Neuron (in vitro differentiated cells): ENCODE results near the gene ARHGAP18.

Experiments used
- H2AFZ ChIP-seq: one replicate; pipeline ENCODE4 v1.6.1; 2013; ENCODE audit warnings: low read depth, mild to moderate bottlenecking, inconsistent platforms, low read length, moderate library complexity
- H3K27me3 ChIP-seq: one replicate; pipeline ENCODE4 v1.6.1; 2013; ENCODE audit warnings: low read length; ENCODE audit not compliant: insufficient read depth
- H3K36me3 ChIP-seq: one replicate; pipeline ENCODE4 v1.6.1; 2013; ENCODE audit warnings: low read length; ENCODE audit not compliant: insufficient read depth
- H3K4me1 ChIP-seq: one replicate; pipeline ENCODE4 v1.6.1; 2013; ENCODE audit warnings: low read length; ENCODE audit not compliant: insufficient read depth
- H3K4me3 ChIP-seq: 2 replicates; pipeline ENCODE4 v1.5.1; 2013; ENCODE audit warnings: mild to moderate bottlenecking, low read length, moderate library complexity
- H3K9me3 ChIP-seq: one replicate; pipeline ENCODE4 v1.6.1; 2013; ENCODE audit warnings: low read length

The ARHGAP18 gene

DNA sequence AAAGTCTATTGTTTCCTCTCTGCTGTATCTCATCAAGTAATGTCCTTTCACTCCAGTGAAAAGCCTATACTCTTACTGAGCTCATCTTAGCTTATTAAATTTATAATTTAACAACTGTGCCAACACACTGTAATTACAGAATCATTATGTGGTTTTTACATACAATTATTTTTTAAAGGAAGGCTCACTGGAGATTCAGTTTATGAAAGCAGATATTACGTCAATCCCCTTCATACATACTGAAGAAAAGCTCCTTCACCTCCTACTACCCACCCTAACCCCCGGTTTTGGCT is 28.1 kb downstream of the ARHGAP18 start:
- no peak overlapping the region for H2AFZ ChIP-seq
- no peaks in the 10 kb centered on the region for H3K36me3 ChIP-seq
- H3K9me3 ChIP-seq = no peaks in the 10 kb centered on the region
- H3K4me1 ChIP-seq = peaks cover 4% of the 10 kb centered on the region
- H3K27me3 ChIP-seq = no peaks in the 10 kb centered on the region
- no peak overlapping the region for H3K4me3 ChIP-seq

DNA sequence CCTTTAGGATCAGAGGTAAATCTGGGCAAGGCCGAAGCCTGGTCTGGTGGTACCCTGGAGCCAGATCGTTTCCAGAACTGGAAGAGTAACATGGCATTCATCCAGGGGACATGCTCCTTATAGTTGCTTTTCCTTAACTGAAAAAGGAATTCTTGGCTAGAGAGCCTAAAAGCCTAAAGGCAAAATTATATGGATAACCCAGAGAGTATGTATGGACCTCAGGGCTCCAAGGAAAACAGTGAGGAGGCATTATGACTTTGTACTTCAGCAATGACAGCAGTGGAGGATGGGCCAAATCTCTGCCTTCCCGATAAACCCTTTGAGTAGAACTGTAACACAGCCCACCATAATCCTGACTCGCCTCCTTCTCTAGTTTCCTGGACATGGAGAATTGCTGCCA is 29.3 kb downstream of the ARHGAP18 start:
- no peaks in the 10 kb centered on the region for H3K36me3 ChIP-seq
- peaks cover 4% of the 10 kb centered on the region for H3K4me1 ChIP-seq
- no peak overlapping the region for H2AFZ ChIP-seq
- no peaks in the 10 kb centered on the region for H3K9me3 ChIP-seq
- no peaks in the 10 kb centered on the region for H3K27me3 ChIP-seq
- H3K4me3 ChIP-seq = no peak overlapping the region

DNA sequence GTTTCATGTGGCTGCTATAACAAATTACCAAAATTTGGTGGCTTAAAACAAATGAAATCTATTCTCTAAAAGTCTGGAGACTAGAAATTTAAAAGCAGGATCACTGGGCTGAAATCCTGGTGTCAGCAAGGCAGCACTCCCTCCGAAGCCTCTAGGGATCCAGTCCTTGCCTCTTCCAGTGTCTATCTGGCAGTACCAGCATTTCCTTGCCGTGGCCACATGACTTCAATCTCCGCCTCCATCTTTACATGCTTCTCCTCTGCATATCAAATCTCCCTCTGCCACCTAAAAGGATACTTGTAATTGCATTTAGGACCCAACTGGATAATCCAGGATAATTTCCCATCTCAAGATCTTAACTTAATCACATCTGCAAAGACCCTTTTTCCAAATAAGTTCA is 30.2 kb downstream of the ARHGAP18 start:
- Histone ChIP-seq H3K4me3 (no peak overlapping the region), H3K27me3 (no peaks in the 10 kb centered on the region), H3K36me3 (no peaks in the 10 kb centered on the region), H3K9me3 (no peaks in the 10 kb centered on the region), H3K4me1 (peaks cover 4% of the 10 kb centered on the region), H2AFZ (no peak overlapping the region)

DNA sequence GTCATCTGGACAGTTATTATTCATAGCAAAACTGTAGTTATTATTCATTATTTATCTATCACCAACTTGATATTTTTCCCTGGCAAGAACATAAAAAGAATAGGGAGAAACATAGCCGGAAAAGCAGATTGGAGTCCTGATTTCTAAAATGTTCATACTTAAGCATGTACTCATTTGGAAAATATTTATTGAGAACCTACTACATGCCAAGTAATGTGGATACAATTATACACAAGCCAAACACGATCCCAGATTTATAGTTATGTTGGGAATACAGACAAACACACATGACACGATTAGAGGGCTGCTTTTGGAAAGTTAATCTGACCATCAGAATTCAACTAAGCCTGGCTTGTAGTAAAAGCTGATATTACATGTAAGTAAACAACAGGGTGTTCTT is 30.7 kb downstream of the ARHGAP18 start:
- Histone ChIP-seq H3K27me3 (no peaks in the 10 kb centered on the region), H3K36me3 (no peaks in the 10 kb centered on the region), H3K9me3 (no peaks in the 10 kb centered on the region), H2AFZ (no peak overlapping the region), H3K4me1 (peaks cover 4% of the 10 kb centered on the region), H3K4me3 (no peak overlapping the region)

DNA sequence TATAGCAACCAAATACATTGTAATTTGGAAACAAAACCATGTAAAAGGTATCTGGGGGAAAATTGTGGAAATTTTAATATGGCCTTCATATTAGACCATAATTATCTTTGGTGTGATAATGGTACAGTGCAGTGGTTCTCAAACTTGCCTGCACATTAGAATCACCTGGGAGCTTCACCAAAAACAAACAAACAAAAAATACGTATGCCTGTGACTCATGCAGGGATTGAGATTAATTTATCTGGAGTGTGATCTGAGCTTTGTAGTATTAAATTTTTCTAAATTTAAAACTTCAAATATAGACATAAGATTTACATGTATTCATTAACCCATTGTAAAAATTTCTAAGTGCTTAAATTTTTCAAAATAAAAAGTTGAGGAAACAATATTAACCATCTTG is 31.5 kb downstream of the ARHGAP18 start:
- H3K36me3 ChIP-seq = no peaks in the 10 kb centered on the region
- no peaks in the 10 kb centered on the region for H3K27me3 ChIP-seq
- H3K9me3 ChIP-seq = no peaks in the 10 kb centered on the region
- H3K4me1 ChIP-seq = peaks cover 4% of the 10 kb centered on the region
- no peak overlapping the region for H2AFZ ChIP-seq
- no peak overlapping the region for H3K4me3 ChIP-seq

DNA sequence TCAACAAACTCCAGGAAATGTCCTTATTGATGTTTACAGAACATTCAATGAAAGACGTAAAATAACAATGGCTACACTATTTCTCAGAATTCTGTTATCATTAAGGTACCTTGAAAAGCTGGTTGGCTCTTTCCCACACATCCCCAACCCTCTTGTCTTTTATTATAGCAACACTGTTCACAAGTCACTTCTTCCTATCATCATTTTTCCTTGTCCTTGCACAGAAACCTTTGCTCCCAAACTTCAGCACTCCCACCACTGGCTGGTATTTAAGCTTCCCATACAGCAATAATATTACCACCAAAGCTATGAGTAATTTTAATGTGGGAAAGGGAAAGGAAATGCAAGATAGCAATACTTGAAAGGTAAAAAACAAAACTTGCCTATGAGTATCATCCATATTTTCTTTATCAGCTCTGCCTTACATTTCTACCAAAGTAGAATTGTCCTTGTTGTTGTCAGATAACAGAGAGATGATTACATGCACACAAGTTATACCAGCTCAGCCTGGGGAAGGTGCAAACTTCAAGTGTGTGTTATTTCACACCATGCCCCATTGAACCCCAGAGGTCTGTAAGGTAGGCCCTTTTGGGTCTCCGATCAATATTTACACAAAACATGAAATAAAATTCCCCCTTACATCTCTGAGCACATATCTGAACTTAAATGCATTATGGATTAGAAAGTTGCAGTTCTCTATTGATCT is 32.2 kb downstream of the ARHGAP18 start:
- Histone ChIP-seq H3K9me3 (no peaks in the 10 kb centered on the region), H2AFZ (no peak overlapping the region), H3K4me1 (peaks cover 4% of the 10 kb centered on the region), H3K36me3 (no peaks in the 10 kb centered on the region), H3K4me3 (no peak overlapping the region), H3K27me3 (no peaks in the 10 kb centered on the region)

DNA sequence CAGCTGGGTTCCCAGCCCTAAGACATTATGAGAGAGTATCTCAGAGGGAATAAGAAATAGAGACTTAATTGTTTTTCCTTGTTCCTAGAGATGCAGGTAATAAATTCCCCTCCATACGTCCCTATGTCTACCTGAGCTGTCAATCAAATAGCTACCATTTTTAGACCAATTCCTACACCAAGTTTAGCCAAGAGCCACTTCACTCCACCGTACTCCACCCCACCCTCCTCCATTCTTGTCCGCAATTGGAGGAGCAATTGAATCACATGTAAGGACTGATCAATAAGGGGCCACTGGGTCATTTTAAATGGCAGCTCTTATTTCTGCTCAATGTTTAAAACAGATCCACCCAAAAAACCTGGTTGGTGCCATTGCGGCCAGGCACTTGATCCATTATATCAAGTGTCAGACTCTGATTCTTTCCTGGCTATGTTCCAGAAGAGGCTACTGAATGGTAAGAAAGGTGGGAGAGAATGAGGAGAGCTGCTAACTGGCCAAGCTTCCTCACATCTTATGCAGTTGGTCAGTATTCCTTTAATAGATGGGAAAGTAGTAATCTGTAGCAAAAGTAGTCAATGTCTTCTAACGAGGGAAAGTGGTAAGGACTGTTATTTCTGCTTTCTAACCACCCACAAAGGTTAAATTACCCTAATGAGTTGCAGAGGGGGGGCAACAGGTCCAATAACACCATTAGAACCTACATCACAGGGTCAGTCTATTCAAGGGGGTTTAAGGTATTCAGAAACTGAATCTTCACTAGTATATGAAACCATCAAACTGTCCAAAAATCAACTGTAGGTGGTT is 34.1 kb downstream of the ARHGAP18 start:
- Histone ChIP-seq H3K4me1 (no peaks in the 10 kb centered on the region), H3K4me3 (no peak overlapping the region), H3K36me3 (no peaks in the 10 kb centered on the region), H2AFZ (no peak overlapping the region), H3K9me3 (no peaks in the 10 kb centered on the region), H3K27me3 (no peaks in the 10 kb centered on the region)

DNA sequence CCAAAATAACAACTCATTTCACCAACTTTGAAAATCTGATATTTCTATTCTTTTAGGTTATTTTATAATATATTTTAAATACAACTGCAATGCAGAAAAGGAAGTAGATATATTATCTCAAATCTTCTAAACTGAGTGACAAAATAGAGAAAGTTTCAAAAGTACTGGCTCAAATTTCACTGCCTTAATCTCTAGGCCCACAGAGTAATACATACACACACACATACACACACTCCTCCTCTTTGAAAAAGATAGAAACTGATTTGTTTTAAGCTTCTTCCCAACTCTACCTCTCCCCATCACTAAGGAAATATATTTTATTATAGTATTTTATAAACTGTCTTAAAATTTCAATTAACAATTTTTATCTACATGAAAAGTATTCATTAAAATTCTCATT is 36.2 kb downstream of the ARHGAP18 start:
- Histone ChIP-seq H3K36me3 (no peaks in the 10 kb centered on the region), H3K9me3 (no peaks in the 10 kb centered on the region), H3K4me1 (no peaks in the 10 kb centered on the region), H3K4me3 (no peak overlapping the region), H2AFZ (no peak overlapping the region), H3K27me3 (no peaks in the 10 kb centered on the region)

DNA sequence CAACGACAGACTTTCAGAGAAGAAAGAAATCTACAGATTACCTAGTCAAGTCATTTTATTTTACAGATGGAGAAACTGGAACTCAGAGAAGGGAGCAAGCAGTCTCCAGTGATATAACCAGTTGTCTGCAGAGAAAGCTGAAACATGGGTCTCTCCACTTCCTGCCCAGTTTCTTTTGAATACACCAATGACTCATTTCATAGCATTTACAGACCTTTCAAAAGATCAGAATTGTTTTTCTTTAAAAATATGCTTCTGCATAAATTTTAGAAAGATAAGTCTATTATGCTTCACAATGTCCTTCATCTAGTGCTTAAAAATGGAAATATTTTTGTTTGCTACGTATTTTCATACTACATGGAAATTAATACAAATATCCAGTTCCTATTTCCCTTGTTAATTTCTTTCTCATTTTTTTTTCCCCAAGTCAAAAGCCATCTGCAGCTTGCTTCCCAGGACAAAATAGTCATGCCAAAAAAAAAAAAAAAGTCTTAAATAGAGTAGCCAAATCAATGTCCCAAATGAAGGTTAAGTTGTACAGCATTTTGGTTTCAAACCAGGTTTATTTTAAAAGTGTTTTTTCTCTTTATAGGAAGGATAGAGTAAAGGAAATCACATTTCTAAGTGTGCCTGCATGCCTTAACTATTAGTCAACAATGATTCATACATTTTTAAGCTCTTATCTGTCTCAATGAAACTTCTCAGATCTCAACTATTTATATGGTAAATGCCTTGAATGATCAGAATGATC is 36.9 kb downstream of the ARHGAP18 start:
- Histone ChIP-seq H3K27me3 (no peaks in the 10 kb centered on the region), H2AFZ (no peak overlapping the region), H3K9me3 (no peaks in the 10 kb centered on the region), H3K36me3 (no peaks in the 10 kb centered on the region), H3K4me3 (no peak overlapping the region), H3K4me1 (no peaks in the 10 kb centered on the region)

DNA sequence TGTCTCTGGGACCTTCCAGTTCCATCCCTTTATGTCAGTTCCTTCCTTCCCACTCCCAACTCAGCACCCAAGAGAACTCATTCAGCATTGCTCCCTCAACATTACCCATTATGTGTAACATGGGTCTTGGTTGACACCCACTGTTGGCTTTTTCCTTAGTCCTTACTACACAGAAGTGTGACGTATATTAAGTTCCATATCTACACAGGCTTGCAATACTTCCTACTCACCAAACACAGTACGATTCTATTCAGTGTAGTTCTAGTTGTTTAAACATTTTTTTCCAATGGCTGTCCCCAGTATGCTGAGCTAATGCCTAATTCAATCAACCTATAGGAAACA is 37.7 kb downstream of the ARHGAP18 start:
- Histone ChIP-seq H3K4me1 (no peaks in the 10 kb centered on the region), H3K27me3 (no peaks in the 10 kb centered on the region), H3K4me3 (no peak overlapping the region), H3K36me3 (no peaks in the 10 kb centered on the region), H3K9me3 (no peaks in the 10 kb centered on the region), H2AFZ (no peak overlapping the region)

DNA sequence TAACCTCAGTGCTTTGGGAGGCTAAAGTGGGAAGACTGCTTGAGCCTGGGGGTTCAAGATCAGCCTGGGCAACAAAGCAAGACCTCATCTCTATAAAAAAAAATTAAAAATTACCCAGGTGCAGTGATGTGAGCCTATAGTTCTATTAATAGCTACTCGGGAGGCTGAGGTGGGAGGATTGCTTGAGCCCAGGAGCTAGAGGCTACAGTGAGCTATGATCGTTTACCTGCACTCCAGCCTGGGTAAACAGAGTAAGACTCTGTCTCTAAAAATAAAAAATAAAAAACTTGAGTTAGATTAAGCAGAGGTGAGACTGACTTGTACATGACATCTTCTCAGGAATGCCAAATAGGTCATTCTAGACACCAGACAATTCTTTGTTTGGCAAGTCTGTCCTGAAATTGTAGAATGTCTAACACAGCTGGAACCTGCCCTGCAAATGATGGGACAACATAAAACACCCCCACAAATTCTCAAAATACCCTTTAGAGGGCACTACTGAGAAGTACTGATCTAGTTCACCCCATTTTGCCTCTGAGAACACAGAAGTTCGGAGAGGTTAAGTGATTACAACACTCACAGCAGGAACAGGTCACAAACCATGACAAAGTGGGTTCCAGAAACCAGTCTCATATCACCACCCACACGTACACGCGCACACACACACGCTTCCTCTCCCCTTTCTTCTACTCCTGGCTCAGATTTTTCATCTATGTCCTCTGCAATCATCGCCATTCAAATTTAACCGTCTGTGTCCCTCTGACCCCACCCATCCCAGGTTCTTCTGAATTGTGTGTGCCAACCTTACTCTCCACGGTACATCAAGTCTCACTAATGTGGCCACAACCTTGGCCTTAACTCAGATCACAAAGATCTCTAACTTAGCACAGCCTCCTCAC is 38.3 kb downstream of the ARHGAP18 start:
- Histone ChIP-seq H3K9me3 (no peaks in the 10 kb centered on the region), H3K27me3 (no peaks in the 10 kb centered on the region), H3K36me3 (no peaks in the 10 kb centered on the region), H2AFZ (no peak overlapping the region), H3K4me1 (no peaks in the 10 kb centered on the region), H3K4me3 (no peak overlapping the region)

DNA sequence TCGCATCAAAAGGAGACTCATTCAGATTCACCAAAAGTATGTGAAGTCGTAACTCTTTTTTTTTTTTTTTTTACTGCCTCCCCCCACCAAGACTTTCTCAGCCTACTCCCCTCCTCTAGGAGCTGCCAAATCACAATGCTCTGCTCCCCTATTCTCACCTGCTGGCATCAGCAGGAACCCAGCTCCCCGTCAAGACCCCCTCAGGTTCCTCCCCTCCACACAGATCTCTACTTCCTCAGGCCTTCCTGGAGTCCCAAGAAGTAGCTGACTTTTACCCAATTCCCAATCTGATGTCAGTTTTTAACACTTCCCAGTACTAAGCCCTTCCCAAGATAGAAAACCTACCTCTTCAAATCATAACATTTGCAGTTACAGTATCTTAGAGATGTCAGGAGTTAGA is 39.3 kb downstream of the ARHGAP18 start:
- H3K36me3 ChIP-seq = no peaks in the 10 kb centered on the region
- H2AFZ ChIP-seq = no peak overlapping the region
- no peaks in the 10 kb centered on the region for H3K4me1 ChIP-seq
- no peaks in the 10 kb centered on the region for H3K27me3 ChIP-seq
- H3K9me3 ChIP-seq = no peaks in the 10 kb centered on the region
- H3K4me3 ChIP-seq = no peak overlapping the region

DNA sequence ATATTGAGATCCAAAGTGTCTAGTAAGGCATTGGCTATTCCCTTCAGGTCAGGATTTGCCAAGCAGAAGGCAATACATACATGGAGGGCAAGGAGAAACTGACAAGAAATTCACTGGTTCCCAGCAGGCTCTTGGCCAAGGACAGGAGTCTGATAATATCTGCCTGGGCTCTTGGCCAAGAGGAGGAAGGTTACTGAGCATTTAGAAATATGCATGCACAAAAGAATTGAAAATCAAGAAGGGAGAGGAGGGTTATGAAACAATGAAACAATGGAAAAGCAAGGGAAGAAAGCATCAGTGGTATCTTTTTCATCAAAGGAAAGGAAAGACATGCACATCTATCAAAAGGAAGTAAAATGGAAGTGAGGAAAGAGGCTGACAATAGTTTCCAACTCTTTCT is 42.4 kb downstream of the ARHGAP18 start:
- H3K27me3 ChIP-seq = no peaks in the 10 kb centered on the region
- no peaks in the 10 kb centered on the region for H3K36me3 ChIP-seq
- H2AFZ ChIP-seq = no peak overlapping the region
- no peaks in the 10 kb centered on the region for H3K9me3 ChIP-seq
- peaks cover under 1% of the 10 kb centered on the region for H3K4me1 ChIP-seq
- H3K4me3 ChIP-seq = no peak overlapping the region
